Endothelial cell of umbilical vein (primary cell): ENCODE measurements around the gene ZMIZ1. TPM values are rescaled to one million over a fixed set of nuclear protein-coding genes. Genes with fewer than 3 reads are reported as not detected.

Experiments
- BruUV-seq: library from RNA; stranded (reverse); fragments of 400-500 nt; replicated peaks from 2 replicates; lab custom pipeline; 2021; lab: Mats Ljungman, UMichigan
- CTCF ChIA-PET: fragments of 300-600, 350-600 bp; sonication (Branson Sonifier 250); formaldehyde crosslinking; loops from one replicate; lab custom pipeline; 2021; ENCODE audit warnings: antibody characterized with exemption, inconsistent platforms; lab: Charles Lee
- POLR2A ChIA-PET: fragments of 300-600, 350-600 bp; sonication (Branson Sonifier 250); formaldehyde crosslinking; loops from one replicate; lab custom pipeline; 2021; ENCODE audit warnings: antibody characterized with exemption, inconsistent platforms; lab: Charles Lee
- DNase-seq: peaks from one replicate; pipeline ENCODE4 v3.0.0-alpha.2; 2011; ENCODE audit warnings: low read depth, low spot score
- FAIRE-seq: peaks from 2 replicates; lab custom pipeline; 2011; peaks lifted over from hg19 to GRCh38; lab: Jason Lieb, UNC
- H2AFZ ChIP-seq: 2 replicates; pipeline ENCODE4 v1.6.0; 2012; ENCODE audit warnings: low read depth, low read length, control low read depth, inconsistent platforms
- H3K27ac ChIP-seq: 2 replicates; pipeline ENCODE4 v1.5.1; 2011; ENCODE audit warnings: low read depth, mild to moderate bottlenecking, control low read depth, low read length, moderate library complexity; ENCODE audit not compliant: insufficient read depth
- H3K27me3 ChIP-seq, 2 experiments: 2 replicates each; pipeline versions ENCODE4 v1.6.0 to v1.6.1; 2011; ENCODE audit warnings: low read length in 2 of 2, mixed read lengths in 1 of 2; ENCODE audit not compliant: control insufficient read depth in 2 of 2, insufficient read depth in 2 of 2
- H3K36me3 ChIP-seq, 2 experiments: 2 replicates in 1 of 2; 3 replicates in 1 of 2; pipeline ENCODE4 v1.5.1; 2011; ENCODE audit warnings: low read length in 2 of 2, mild to moderate bottlenecking in 1 of 2, moderate library complexity in 1 of 2; ENCODE audit not compliant: control insufficient read depth in 2 of 2, insufficient read depth in 2 of 2; ENCODE audit errors: extremely low read depth in 1 of 2
- H3K4me1 ChIP-seq: 3 replicates; pipeline ENCODE4 v1.5.1; 2011; ENCODE audit warnings: mild to moderate bottlenecking, low read length; ENCODE audit not compliant: control insufficient read depth, insufficient read depth; ENCODE audit errors: extremely low read depth
- H3K4me2 ChIP-seq: 2 replicates; pipeline ENCODE4 v1.6.1; 2011; ENCODE audit warnings: low read length, control low read depth, mixed read lengths; ENCODE audit not compliant: insufficient read depth
- H3K4me3 ChIP-seq, 3 experiments: fragments of 200-600 bp in 1 of 3; sonication (generic), shearing (Covaris generic) in 1 of 3; replicated peaks in 1 of 3; 2 replicates each; pipeline ENCODE4 v1.5.1; 2011 to 2016; ENCODE audit warnings: control low read depth in 3 of 3, low read length in 3 of 3, mild to moderate bottlenecking in 2 of 3, inconsistent platforms in 1 of 3, low read depth in 1 of 3, moderate library complexity in 1 of 3; ENCODE audit not compliant: insufficient read depth in 1 of 3
- H3K79me2 ChIP-seq: 2 replicates; pipeline ENCODE4 v1.6.0; 2012; ENCODE audit warnings: low read length, inconsistent platforms; ENCODE audit not compliant: control insufficient read depth, insufficient read depth
- H3K9ac ChIP-seq: replicated peaks from 2 replicates; pipeline ENCODE3; 2011; ENCODE audit warnings: low read length, control low read depth; ENCODE audit not compliant: insufficient read depth; ENCODE audit errors: extremely low read depth
- H3K9me1 ChIP-seq: replicated peaks from 3 replicates; pipeline ENCODE4 v1.6.0; 2011; ENCODE audit warnings: mild to moderate bottlenecking, low read length; ENCODE audit not compliant: control insufficient read depth, insufficient read depth; ENCODE audit errors: extremely low read depth
- H3K9me3 ChIP-seq: replicated peaks from 2 replicates; pipeline ENCODE4 v1.5.1; 2012; ENCODE audit warnings: low read length, inconsistent platforms; ENCODE audit not compliant: control insufficient read depth, insufficient read depth
- H4K20me1 ChIP-seq: replicated peaks from 2 replicates; pipeline ENCODE3; 2011; ENCODE audit warnings: mild to moderate bottlenecking, low read length; ENCODE audit not compliant: control insufficient read depth, insufficient read depth; ENCODE audit errors: extremely low read depth
- CTCF ChIP-seq, 2 donors: IDR thresholded peaks; 1 replicate in 1 of 2; 2 replicates in 1 of 2; pipeline ENCODE4 v1.5.1; 2011; ENCODE audit warnings: low read length in 2 of 2, mild to moderate bottlenecking in 2 of 2, moderate library complexity in 2 of 2, control low read depth in 1 of 2, inconsistent platforms in 1 of 2, low read depth in 1 of 2; ENCODE audit not compliant: insufficient read depth in 1 of 2; ENCODE audit errors: extremely low read depth in 1 of 2
- EZH2 ChIP-seq: IDR thresholded peaks from 2 replicates; pipeline ENCODE4 v1.6.1; 2012; ENCODE audit warnings: borderline replicate concordance, low read depth, mild to moderate bottlenecking, moderate library complexity, low read length, inconsistent platforms; ENCODE audit not compliant: severe bottlenecking
- FOS ChIP-seq: IDR thresholded peaks from 2 replicates; pipeline ENCODE4 v1.6.1; 2011; ENCODE audit warnings: mild to moderate bottlenecking, low read length, moderate library complexity, borderline replicate concordance; ENCODE audit not compliant: insufficient read depth
- GATA2 ChIP-seq: IDR thresholded peaks from 2 replicates; pipeline ENCODE4 v1.7.0; 2011; ENCODE audit warnings: low read depth, mild to moderate bottlenecking, moderate library complexity, mixed read lengths, low read length; ENCODE audit not compliant: insufficient read length, insufficient read depth
- JUN ChIP-seq: IDR thresholded peaks from 2 replicates; pipeline ENCODE4 v1.6.1; 2011; ENCODE audit warnings: borderline replicate concordance, low read depth; ENCODE audit not compliant: insufficient read length, insufficient read depth
- MAX ChIP-seq: IDR thresholded peaks from 2 replicates; pipeline ENCODE4 v1.6.1; 2011; ENCODE audit not compliant: insufficient read depth, insufficient read length
- MYC ChIP-seq: IDR thresholded peaks from one replicate; pipeline ENCODE4 v1.6.1; 2011; ENCODE audit warnings: mild to moderate bottlenecking, low read depth, low read length
- POLR2A ChIP-seq: IDR thresholded peaks from 2 replicates; pipeline ENCODE4 v1.6.1; 2012; ENCODE audit warnings: low read depth, mild to moderate bottlenecking, control low read depth, low read length
- POLR2AphosphoS5 ChIP-seq: IDR thresholded peaks from 2 replicates; pipeline ENCODE4 v1.6.1; 2012; ENCODE audit warnings: low read depth, mild to moderate bottlenecking, control low read depth, low read length, moderate library complexity; ENCODE audit not compliant: insufficient read depth
- dilution Hi-C: fragments of 300-500 bp; cut with MboI; formaldehyde crosslinking; loops from one replicate; pipeline ENCODE4 v1.15.0; 2019; ENCODE audit warnings: low sequenced_read_pairs; ENCODE audit not compliant: extremely low pct_ligation_motif_present
- intact Hi-C: fragments of 100-400 bp; cut with micrococcal nuclease; formaldehyde crosslinking; loops from one replicate; pipeline ENCODE4 v1.10.0; 2022
- polyA plus RNA-seq, 4 experiments: library from polyadenylated mRNA; depleted of rRNA in 3 of 4; stranded (reverse) in 3 of 4; unstranded in 1 of 4; fragments of >200 nt; gene quantifications; 2 replicates each; pipeline versions ENCODE4 v1.2.1 to v1.2.3, GENCODE V29; 2011 to 2012; ENCODE audit warnings: missing spikeins in 1 of 4
- total RNA-seq: library from RNA; stranded (reverse); gene quantifications from 2 replicates; pipeline ENCODE4 v1.2.3, GENCODE V29; 2021

ZMIZ1 gene
- total and polyA plus RNA-seq, 2 donors (not counting 3 experiments of a cell fraction or from before 2014, with no cell fraction given) = 12.5 to 46.7 TPM

GRCh38 chr10:79163666-79163975 lies 94.9 kb downstream of the ZMIZ1 start:
- Histone ChIP-seq H3K79me2 (peaks cover 14% of the 10 kb centered on the region), H2AFZ (no peak overlapping the region), H3K4me2 (no peak overlapping the region), H3K9ac (no peak overlapping the region), H3K27ac (no peak overlapping the region), H3K4me1 (peaks cover 22% of the 10 kb centered on the region), H3K27me3 (no peaks in the 10 kb centered on the region), H4K20me1 (no peaks in the 10 kb centered on the region), H3K4me3 (no peak overlapping the region), H3K9me3 (no peaks in the 10 kb centered on the region), H3K36me3 (peaks cover 0 to 35% of the 10 kb centered on the region in 2 experiments), H3K9me1 (no peaks in the 10 kb centered on the region)
- FAIRE-seq = no peak
- DNase-seq = no peak
- intact Hi-C loops = no loop called here
- ChIA-PET CTCF (interaction anchor here (1.1 to 1.8 kb wide), 2 partner anchors 31 to 56 kb away, joined by 3 to 7 read pairs; no protein-coding TSS in a partner anchor), POLR2A (no interaction called here)
- no peak for TF ChIP-seq MAX
- TF ChIP-seq POLR2AphosphoS5 = no peak
- no peak for TF ChIP-seq GATA2
- no peak for TF ChIP-seq CTCF (IDR thresholded peaks at IDR 0.05; ENCODE audit: extremely low read depth in 1 of 2, insufficient read depth in 1 of 2, low read depth in 1 of 2, low read length in 2 of 2)
- no peak for TF ChIP-seq FOS
- TF ChIP-seq EZH2 = no peak
- TF ChIP-seq JUN = no peak
- no peak for TF ChIP-seq MYC
- TF ChIP-seq POLR2A = no peak
- no TSS peak for BruUV-seq
- dilution Hi-C loops = no loop called here
